ENCODE results near the gene SYT7. TPM values are rescaled to one million over a fixed set of nuclear protein-coding genes. Genes with fewer than 3 reads are reported as not detected.

SYT7 gene
- total and polyA plus RNA-seq, 7 experiments from 2014 or later = 0.08 to 0.44 TPM; not detected in 5

GRCh38 chr11:61545921-61546320 is 35.0 kb downstream of the SYT7 start:
- ChIA-PET CTCF (no interaction called here), POLR2A (no interaction called here)
- peaks cover 0 to 2% (median 0%) of the 10 kb centered on the region in 11 donors for H3K9me3 Mint-ChIP-seq
- Histone ChIP-seq H3K4me3 (ENCODE audit: low read length) (no peak overlapping the region), H3K4me1 (ENCODE audit: control insufficient read depth in 2 of 2, insufficient read depth in 2 of 2, low read length in 2 of 2) (no peaks in the 10 kb centered on the region), H3K27me3 (ENCODE audit: control insufficient read depth in 2 of 2, insufficient read depth in 2 of 2, low read length in 2 of 2) (no peaks in the 10 kb centered on the region), H3K36me3 (ENCODE audit: control insufficient read depth in 2 of 3, insufficient read depth in 3 of 3, low read length in 3 of 3) (no peaks in the 10 kb centered on the region), H3K27ac (ENCODE audit: low read depth, low read length) (no peak overlapping the region), H3K9me3 (ENCODE audit: control insufficient read depth in 2 of 3, low read length in 3 of 3) (no peaks in the 10 kb centered on the region)
- ATAC-seq = no peak
- H3K36me3 Mint-ChIP-seq = no peaks in the 10 kb centered on the region
- H3K4me3 Mint-ChIP-seq = peak overlapping the region in 1 of 10 donors; percentile 31
- DNase-seq = no peak
- intact Hi-C loops (cut with micrococcal nuclease) = no loop called here
- peaks cover 5 to 40% (median 15%) of the 10 kb centered on the region in 5 donors for H3K27me3 Mint-ChIP-seq
- H3K27ac Mint-ChIP-seq = no peak overlapping the region
- H3K4me1 Mint-ChIP-seq = peaks cover 0 to 11% (median 0%) of the 10 kb centered on the region in 7 donors

- no peaks in the 10 kb centered on the region for H3K9me3 ChIP-seq (ENCODE audit: control insufficient read depth in 2 of 3, low read length in 3 of 3)
- Mint-ChIP-seq H3K36me3 (no peaks in the 10 kb centered on the region), H3K4me3 (no peak overlapping the region), H3K4me1 (peaks cover 0 to 11% (median 0%) of the 10 kb centered on the region in 7 donors), H3K27ac (no peak overlapping the region), H3K27me3 (peaks cover 5 to 40% (median 15%) of the 10 kb centered on the region in 5 donors), H3K9me3 (peaks cover 0 to 2% (median 0%) of the 10 kb centered on the region in 11 donors)
- no peak overlapping the region for H3K4me3 ChIP-seq (ENCODE audit: low read length)
- no peak for DNase-seq
- intact Hi-C loops (cut with micrococcal nuclease) = no loop called here
- ChIA-PET CTCF (interaction anchor here (0.5 kb wide), 1 partner anchor 1572 kb away, joined by 3 read pairs; no protein-coding TSS in a partner anchor), POLR2A (no interaction called here)
- H3K36me3 ChIP-seq (ENCODE audit: control insufficient read depth in 2 of 3, insufficient read depth in 3 of 3, low read length in 3 of 3) = no peaks in the 10 kb centered on the region
- ATAC-seq = no peak
- no peaks in the 10 kb centered on the region for H3K27me3 ChIP-seq (ENCODE audit: control insufficient read depth in 2 of 2, insufficient read depth in 2 of 2, low read length in 2 of 2)
- H3K4me1 ChIP-seq (ENCODE audit: control insufficient read depth in 2 of 2, insufficient read depth in 2 of 2, low read length in 2 of 2) = no peaks in the 10 kb centered on the region
- H3K27ac ChIP-seq (ENCODE audit: low read depth, low read length) = no peak overlapping the region
Measured at GRCh38 chr11:61545341-61545740, 35.5 kb downstream of the SYT7 start.

- Mint-ChIP-seq H3K4me1 (peaks cover 0 to 11% (median 0%) of the 10 kb centered on the region in 7 donors), H3K4me3 (no peak overlapping the region), H3K9me3 (peaks cover 0 to 2% (median 0%) of the 10 kb centered on the region in 11 donors), H3K36me3 (no peaks in the 10 kb centered on the region), H3K27me3 (peaks cover 5 to 35% (median 15%) of the 10 kb centered on the region in 5 donors), H3K27ac (no peak overlapping the region)
- Histone ChIP-seq H3K9me3 (ENCODE audit: control insufficient read depth in 2 of 3, low read length in 3 of 3) (no peaks in the 10 kb centered on the region), H3K27ac (ENCODE audit: low read depth, low read length) (no peak overlapping the region), H3K4me3 (ENCODE audit: low read length) (no peak overlapping the region), H3K4me1 (ENCODE audit: control insufficient read depth in 2 of 2, insufficient read depth in 2 of 2, low read length in 2 of 2) (no peaks in the 10 kb centered on the region), H3K27me3 (ENCODE audit: control insufficient read depth in 2 of 2, insufficient read depth in 2 of 2, low read length in 2 of 2) (no peaks in the 10 kb centered on the region), H3K36me3 (ENCODE audit: control insufficient read depth in 2 of 3, insufficient read depth in 3 of 3, low read length in 3 of 3) (no peaks in the 10 kb centered on the region)
- ATAC-seq = no peak
- ChIA-PET POLR2A (no interaction called here), CTCF (no interaction called here)
- DNase-seq = no peak
- intact Hi-C loops (cut with micrococcal nuclease) = no loop called here
Measured at GRCh38 chr11:61544466-61544865, 36.4 kb downstream of the SYT7 start.

GRCh38 chr11:61543606-61544306 is 37.1 kb downstream of the SYT7 start:
- Histone ChIP-seq H3K27me3 (ENCODE audit: control insufficient read depth in 2 of 2, insufficient read depth in 2 of 2, low read length in 2 of 2) (no peaks in the 10 kb centered on the region), H3K27ac (ENCODE audit: low read depth, low read length) (no peak overlapping the region), H3K9me3 (ENCODE audit: control insufficient read depth in 2 of 3, low read length in 3 of 3) (no peaks in the 10 kb centered on the region), H3K36me3 (ENCODE audit: control insufficient read depth in 2 of 3, insufficient read depth in 3 of 3, low read length in 3 of 3) (no peaks in the 10 kb centered on the region), H3K4me1 (ENCODE audit: control insufficient read depth in 2 of 2, insufficient read depth in 2 of 2, low read length in 2 of 2) (no peaks in the 10 kb centered on the region), H3K4me3 (ENCODE audit: low read length) (no peak overlapping the region)
- no peak for DNase-seq
- ATAC-seq = no peak
- ChIA-PET CTCF (no interaction called here), POLR2A (no interaction called here)
- H3K4me1 Mint-ChIP-seq = peaks cover 0 to 14% (median 0%) of the 10 kb centered on the region in 7 donors
- H3K27ac Mint-ChIP-seq = no peak overlapping the region
- peaks cover 5 to 37% (median 15%) of the 10 kb centered on the region in 5 donors for H3K27me3 Mint-ChIP-seq
- peaks cover 0 to 2% (median 0%) of the 10 kb centered on the region in 11 donors for H3K9me3 Mint-ChIP-seq
- no peak overlapping the region for H3K4me3 Mint-ChIP-seq
- intact Hi-C loops (cut with micrococcal nuclease) = no loop called here
- no peaks in the 10 kb centered on the region for H3K36me3 Mint-ChIP-seq

GRCh38 chr11:61542705-61543104 is 38.2 kb downstream of the SYT7 start:
- H3K4me1 ChIP-seq (ENCODE audit: control insufficient read depth in 2 of 2, insufficient read depth in 2 of 2, low read length in 2 of 2) = no peaks in the 10 kb centered on the region
- no peak overlapping the region for H3K4me3 ChIP-seq (ENCODE audit: low read length)
- Mint-ChIP-seq H3K27me3 (peaks cover 5 to 38% (median 12%) of the 10 kb centered on the region in 5 donors), H3K27ac (no peak overlapping the region), H3K4me1 (peaks cover 0 to 14% (median 0%) of the 10 kb centered on the region in 7 donors), H3K36me3 (no peaks in the 10 kb centered on the region), H3K9me3 (peaks cover 0 to 2% (median 0%) of the 10 kb centered on the region in 11 donors), H3K4me3 (no peak overlapping the region)
- H3K9me3 ChIP-seq (ENCODE audit: control insufficient read depth in 2 of 3, low read length in 3 of 3) = no peaks in the 10 kb centered on the region
- ATAC-seq (no peak), DNase-seq (no peak)
- no peaks in the 10 kb centered on the region for H3K27me3 ChIP-seq (ENCODE audit: control insufficient read depth in 2 of 2, insufficient read depth in 2 of 2, low read length in 2 of 2)
- intact Hi-C loops (cut with micrococcal nuclease) = no loop called here
- CTCF ChIA-PET = no interaction called here
- POLR2A ChIA-PET = no interaction called here
- no peak overlapping the region for H3K27ac ChIP-seq (ENCODE audit: low read depth, low read length)
- no peaks in the 10 kb centered on the region for H3K36me3 ChIP-seq (ENCODE audit: control insufficient read depth in 2 of 3, insufficient read depth in 3 of 3, low read length in 3 of 3)

GRCh38 chr11:61542024-61542461 is 38.8 kb downstream of the SYT7 start:
- Mint-ChIP-seq H3K27me3 (peaks cover 5 to 34% (median 12%) of the 10 kb centered on the region in 5 donors), H3K4me1 (peaks cover 0 to 14% (median 0%) of the 10 kb centered on the region in 7 donors), H3K9me3 (peaks cover 0 to 2% (median 0%) of the 10 kb centered on the region in 11 donors), H3K27ac (no peak overlapping the region), H3K36me3 (no peaks in the 10 kb centered on the region), H3K4me3 (no peak overlapping the region)
- no peak for DNase-seq
- H3K4me1 ChIP-seq (ENCODE audit: control insufficient read depth in 2 of 2, insufficient read depth in 2 of 2, low read length in 2 of 2) = no peaks in the 10 kb centered on the region
- H3K4me3 ChIP-seq (ENCODE audit: low read length) = no peak overlapping the region
- H3K36me3 ChIP-seq (ENCODE audit: control insufficient read depth in 2 of 3, insufficient read depth in 3 of 3, low read length in 3 of 3) = no peaks in the 10 kb centered on the region
- no peak overlapping the region for H3K27ac ChIP-seq (ENCODE audit: low read depth, low read length)
- no peaks in the 10 kb centered on the region for H3K9me3 ChIP-seq (ENCODE audit: control insufficient read depth in 2 of 3, low read length in 3 of 3)
- intact Hi-C loops (cut with micrococcal nuclease) = no loop called here
- ChIA-PET POLR2A (no interaction called here), CTCF (no interaction called here)
- H3K27me3 ChIP-seq (ENCODE audit: control insufficient read depth in 2 of 2, insufficient read depth in 2 of 2, low read length in 2 of 2) = no peaks in the 10 kb centered on the region
- ATAC-seq = no peak

GRCh38 chr11:61541598-61541997 is 39.3 kb downstream of the SYT7 start:
- Mint-ChIP-seq H3K27me3 (peaks cover 5 to 33% (median 12%) of the 10 kb centered on the region in 5 donors), H3K36me3 (no peaks in the 10 kb centered on the region), H3K4me1 (peaks cover 0 to 12% (median 0%) of the 10 kb centered on the region in 7 donors), H3K27ac (no peak overlapping the region), H3K4me3 (no peak overlapping the region), H3K9me3 (peaks cover 0 to 2% (median 0%) of the 10 kb centered on the region in 11 donors)
- intact Hi-C loops (cut with micrococcal nuclease) = no loop called here
- Histone ChIP-seq H3K4me3 (ENCODE audit: low read length) (no peak overlapping the region), H3K9me3 (ENCODE audit: control insufficient read depth in 2 of 3, low read length in 3 of 3) (no peaks in the 10 kb centered on the region), H3K4me1 (ENCODE audit: control insufficient read depth in 2 of 2, insufficient read depth in 2 of 2, low read length in 2 of 2) (no peaks in the 10 kb centered on the region), H3K36me3 (ENCODE audit: control insufficient read depth in 2 of 3, insufficient read depth in 3 of 3, low read length in 3 of 3) (no peaks in the 10 kb centered on the region), H3K27me3 (ENCODE audit: control insufficient read depth in 2 of 2, insufficient read depth in 2 of 2, low read length in 2 of 2) (no peaks in the 10 kb centered on the region), H3K27ac (ENCODE audit: low read depth, low read length) (no peak overlapping the region)
- POLR2A ChIA-PET = no interaction called here
- DNase-seq = no peak
- CTCF ChIA-PET = no interaction called here
- ATAC-seq = no peak
